Measurements from ENCODE around the gene ATG13. TPM values are rescaled to one million over a fixed set of nuclear protein-coding genes. Genes with fewer than 3 reads are reported as not detected.

The ATG13 gene
- total RNA-seq, 1 experiment from 2014 or later = 83.6 TPM

DNA sequence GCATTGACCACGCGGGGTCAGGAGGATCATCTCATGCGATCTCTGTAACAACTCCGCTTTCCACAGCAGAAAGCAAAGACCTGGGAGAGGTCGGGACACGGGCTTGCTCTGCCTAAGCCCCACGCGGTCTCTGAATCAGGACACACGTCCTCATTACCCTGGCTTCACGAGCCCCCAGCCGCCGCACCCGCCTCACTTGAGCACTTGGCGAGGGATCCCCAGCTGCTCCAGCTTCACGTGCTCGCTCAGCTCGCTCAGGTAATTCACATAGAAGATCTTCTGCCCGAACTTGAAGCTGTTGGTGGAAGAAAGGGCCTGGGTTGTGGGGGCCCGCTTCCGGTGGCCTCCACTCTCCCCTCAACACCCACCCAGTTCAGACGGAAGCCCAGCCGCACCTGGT, 63.5 kb downstream of the ATG13 start:
- DNase-seq = no peak
- H3K36me3 ChIP-seq = peaks cover 8% of the 10 kb centered on the region; the same call in 1 of the 2 replicates

DNA sequence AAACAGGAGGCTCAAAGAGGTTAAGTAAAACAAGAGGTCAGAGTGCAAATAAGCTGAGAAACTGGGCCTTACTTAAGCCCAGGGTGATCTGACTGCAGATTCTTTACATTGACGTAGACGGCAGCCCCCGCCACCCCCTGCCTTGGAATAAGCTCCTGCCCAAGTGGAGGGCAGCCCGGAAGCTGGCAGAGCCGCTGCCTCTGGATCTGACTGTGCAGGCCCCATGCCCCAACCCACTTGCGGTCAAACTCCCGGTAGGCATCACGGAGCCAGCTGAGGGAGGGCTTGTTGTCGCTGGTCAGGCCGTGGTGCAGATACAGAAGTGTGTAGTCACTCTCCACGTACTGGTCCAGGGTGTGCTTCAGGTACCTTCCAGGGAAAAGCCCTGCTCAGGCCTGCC, 64.5 kb downstream of the ATG13 start:
- no peaks in the 10 kb centered on the region for H3K9me3 ChIP-seq (replicated peaks)
- no peak for DNase-seq
- no peak overlapping the region for H3K27ac ChIP-seq
- peaks cover 2% of the 10 kb centered on the region; the same call in 1 of the 2 replicates for H3K4me1 ChIP-seq
- H3K27me3 ChIP-seq = no peaks in the 10 kb centered on the region
- H3K36me3 ChIP-seq = peaks cover 8% of the 10 kb centered on the region; the same call in 1 of the 2 replicates
- H3K4me3 ChIP-seq = no peak overlapping the region

More for the DNA sequence above, 63.5 kb downstream of the ATG13 start:
- no peaks in the 10 kb centered on the region for H3K27me3 ChIP-seq
- H3K4me1 ChIP-seq = peaks cover 11% of the 10 kb centered on the region
- H3K4me3 ChIP-seq = no peak overlapping the region
- no peaks in the 10 kb centered on the region for H3K9me3 ChIP-seq (replicated peaks)
- no peak overlapping the region for H3K27ac ChIP-seq

DNA sequence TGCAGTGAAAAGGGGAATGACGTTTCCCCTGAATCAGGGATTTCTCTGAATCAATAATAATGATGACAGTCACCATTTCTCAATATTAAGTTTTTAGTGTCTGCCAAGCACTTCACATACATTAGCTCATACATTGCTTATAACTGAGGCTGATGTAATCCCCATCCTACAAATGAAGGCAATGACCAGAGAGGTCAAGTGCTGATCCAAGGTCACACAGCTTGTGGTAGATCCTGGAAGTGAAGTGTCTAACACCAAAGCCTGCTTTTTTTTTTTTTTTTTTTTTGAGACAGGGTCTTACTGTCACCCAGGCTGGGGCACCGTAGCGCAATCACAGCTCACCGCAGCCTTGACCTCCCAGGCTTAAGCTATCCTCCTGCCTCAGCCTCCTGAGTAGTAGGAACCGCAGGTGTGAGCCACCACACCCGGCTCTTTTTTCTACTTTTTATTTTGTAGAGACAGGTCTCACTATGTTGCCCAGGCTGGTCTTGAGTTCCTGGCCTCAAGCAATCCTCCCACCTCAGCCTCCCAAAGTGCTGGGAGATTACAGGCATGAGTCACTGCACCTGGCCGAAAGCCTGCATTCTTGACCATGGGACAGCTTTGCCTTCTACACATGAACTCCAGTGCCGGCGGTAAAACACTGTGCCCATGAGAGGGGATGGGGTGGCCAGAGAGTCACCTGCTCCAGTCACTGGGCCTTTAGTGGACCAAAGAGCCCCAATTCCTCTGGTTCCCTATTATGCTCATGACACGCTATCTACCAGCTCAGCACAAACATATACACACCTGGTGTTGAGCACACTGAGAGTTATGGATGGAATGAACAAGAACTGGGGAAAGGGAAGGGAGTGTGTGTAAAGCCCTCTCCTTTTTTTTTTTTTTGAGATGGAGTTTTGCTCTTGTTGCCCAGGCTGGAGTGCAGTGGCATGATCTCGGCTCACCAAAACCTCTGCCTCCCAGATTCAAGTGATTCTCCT, 65.7 kb downstream of the ATG13 start:
- Histone ChIP-seq H3K27ac (no peak overlapping the region), H3K36me3 (peaks cover 13% of the 10 kb centered on the region; the same call in 1 of the 2 replicates)

DNA sequence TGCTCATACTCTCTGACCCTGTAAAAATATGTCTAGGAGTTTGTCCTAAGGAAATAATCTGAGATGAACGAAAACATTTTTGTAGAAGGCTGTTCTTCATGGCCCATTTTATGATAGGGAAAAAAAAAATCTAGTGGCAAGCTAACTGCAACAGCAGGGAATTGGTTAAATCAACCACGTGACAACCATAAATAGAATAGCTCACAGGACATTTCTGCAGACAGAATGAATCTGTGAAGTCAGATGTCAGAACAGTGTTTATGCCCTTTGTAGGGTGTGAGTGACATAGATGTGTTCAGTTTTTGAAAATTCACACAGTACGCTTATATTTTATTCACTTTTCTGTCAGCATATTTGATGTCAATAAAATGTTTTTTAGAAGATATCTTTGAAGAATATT, 67.0 kb downstream of the ATG13 start:
- H3K4me1 ChIP-seq = no peaks in the 10 kb centered on the region
- no peak overlapping the region for H3K27ac ChIP-seq
- no peak for DNase-seq
- H3K9me3 ChIP-seq (replicated peaks) = no peaks in the 10 kb centered on the region
- peaks cover 12% of the 10 kb centered on the region; the same call in 1 of the 2 replicates for H3K36me3 ChIP-seq
- no peak overlapping the region for H3K4me3 ChIP-seq
- H3K27me3 ChIP-seq = no peaks in the 10 kb centered on the region

More for the DNA sequence above, 65.7 kb downstream of the ATG13 start:
- H3K4me3 ChIP-seq = no peak overlapping the region
- H3K4me1 ChIP-seq = no peaks in the 10 kb centered on the region
- no peak for DNase-seq
- no peaks in the 10 kb centered on the region for H3K27me3 ChIP-seq
- no peaks in the 10 kb centered on the region for H3K9me3 ChIP-seq (replicated peaks)

DNA sequence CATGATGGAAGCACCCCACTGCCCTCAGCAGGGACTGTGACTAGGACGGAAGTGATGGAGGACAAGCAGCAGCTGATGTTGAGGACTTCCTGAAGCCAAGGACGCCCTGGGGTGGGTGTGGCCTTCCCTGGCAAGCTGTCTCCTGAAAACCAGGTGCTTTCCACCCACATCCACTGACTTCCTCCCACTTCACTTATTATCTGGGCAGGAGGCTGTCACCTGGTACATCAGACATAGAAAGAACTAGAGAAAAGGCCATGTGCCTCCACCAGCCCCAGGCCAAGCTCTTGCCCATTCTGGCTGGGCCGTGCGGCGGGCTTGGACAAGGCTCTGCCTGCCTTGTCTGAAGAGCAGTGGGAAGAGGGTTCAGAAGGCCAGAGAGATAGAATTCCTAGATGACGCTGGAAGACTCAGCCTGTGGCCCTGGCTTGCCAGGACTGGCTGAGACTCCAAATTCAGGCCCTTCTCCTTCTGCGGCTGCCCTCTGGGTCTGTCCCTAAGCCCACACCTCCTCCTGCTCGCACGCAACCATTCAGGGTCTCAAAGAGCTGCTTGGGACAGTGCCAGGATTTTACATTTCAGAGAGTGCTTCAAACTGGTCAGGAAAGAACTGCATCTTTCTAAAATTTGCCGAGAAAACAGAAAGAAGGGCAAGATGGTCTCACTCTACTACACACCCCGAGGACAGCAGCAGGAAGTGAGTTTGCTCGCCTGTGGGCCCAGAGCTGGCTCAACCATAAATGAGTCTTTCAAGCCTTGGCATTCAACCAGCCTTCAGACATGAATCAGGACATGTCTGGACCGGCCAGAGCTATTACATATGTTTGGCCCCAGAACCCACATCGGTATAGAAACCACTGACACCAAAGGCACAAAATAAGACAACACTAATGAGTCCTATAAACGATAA, 69.8 kb downstream of the ATG13 start:
- Histone ChIP-seq H3K27ac (no peak overlapping the region), H3K27me3 (no peaks in the 10 kb centered on the region), H3K4me1 (no peaks in the 10 kb centered on the region), H3K4me3 (no peak overlapping the region), H3K9me3 (replicated peaks) (no peaks in the 10 kb centered on the region), H3K36me3 (peaks cover 10% of the 10 kb centered on the region; the same call in 1 of the 2 replicates)
- no peak for DNase-seq

DNA sequence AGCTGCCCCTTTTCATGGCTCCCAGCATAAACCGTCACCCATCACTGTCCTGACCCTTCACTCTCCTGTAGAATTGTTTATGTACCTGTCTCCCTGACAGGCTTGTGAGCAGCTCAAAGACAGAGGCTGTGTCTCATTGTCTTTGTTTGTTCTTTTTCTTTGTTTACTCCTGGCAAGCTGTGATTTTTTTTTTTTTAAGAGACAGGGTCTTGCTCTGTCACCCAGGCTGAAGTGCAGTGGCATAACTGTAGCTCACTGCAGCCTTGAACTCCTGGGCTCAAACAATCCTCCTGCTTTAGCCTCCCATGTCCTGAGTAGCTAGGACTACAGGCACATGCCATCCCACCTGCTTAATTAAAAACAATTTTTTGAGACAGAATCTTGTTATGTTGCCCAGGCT, 73.3 kb downstream of the ATG13 start:
- Histone ChIP-seq H3K27ac (no peak overlapping the region), H3K4me1 (no peaks in the 10 kb centered on the region), H3K27me3 (no peaks in the 10 kb centered on the region), H3K4me3 (no peak overlapping the region), H3K9me3 (replicated peaks) (no peaks in the 10 kb centered on the region), H3K36me3 (peaks cover 14% of the 10 kb centered on the region; the same call in 1 of the 2 replicates)
- DNase-seq = no peak

DNA sequence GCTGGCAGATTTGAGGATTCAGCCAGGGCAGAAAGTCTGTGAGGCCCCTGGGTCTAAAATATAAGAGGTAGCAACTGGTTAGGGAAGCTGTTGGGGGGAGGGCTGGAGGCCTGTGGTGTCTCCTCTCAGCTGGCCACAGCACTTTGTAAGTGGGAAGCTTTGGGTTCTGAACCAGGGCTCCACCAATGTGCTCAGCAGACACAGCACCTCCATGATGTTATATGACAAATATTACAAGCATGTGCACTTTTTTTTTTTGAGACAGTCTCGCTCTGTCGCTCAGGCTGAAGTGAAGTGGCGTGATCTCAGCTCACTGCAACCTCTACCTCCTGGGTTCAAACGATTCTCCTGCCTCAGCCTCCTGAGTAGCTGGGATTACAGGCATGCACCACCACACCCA, 75.1 kb downstream of the ATG13 start:
- Histone ChIP-seq H3K36me3 (peaks cover 12% of the 10 kb centered on the region; the same call in 1 of the 2 replicates), H3K27me3 (no peaks in the 10 kb centered on the region), H3K4me1 (no peaks in the 10 kb centered on the region), H3K4me3 (no peak overlapping the region), H3K27ac (no peak overlapping the region), H3K9me3 (replicated peaks) (no peaks in the 10 kb centered on the region)
- no peak for DNase-seq

DNA sequence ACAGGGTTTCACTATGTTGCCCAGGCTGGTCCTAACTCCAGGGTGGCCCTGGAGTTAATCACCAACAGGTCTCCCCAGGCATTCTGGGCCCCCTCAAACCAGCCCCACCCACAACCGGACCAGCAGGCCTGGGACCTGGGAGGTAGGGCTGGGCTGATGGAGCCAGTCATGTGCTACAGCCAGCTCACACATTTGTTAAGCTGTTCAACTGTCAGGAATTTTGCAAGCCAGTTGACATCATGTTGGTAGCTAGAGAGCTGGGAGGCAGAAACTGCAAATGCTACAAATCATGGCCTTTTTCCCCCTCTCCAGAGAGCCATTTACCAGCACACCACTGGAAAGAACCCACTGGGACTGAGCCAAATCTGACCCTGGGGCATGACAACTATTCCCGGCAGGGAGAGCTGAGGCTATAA, 76.3 kb downstream of the ATG13 start:
- no peak overlapping the region for H3K27ac ChIP-seq
- DNase-seq = no peak

DNA sequence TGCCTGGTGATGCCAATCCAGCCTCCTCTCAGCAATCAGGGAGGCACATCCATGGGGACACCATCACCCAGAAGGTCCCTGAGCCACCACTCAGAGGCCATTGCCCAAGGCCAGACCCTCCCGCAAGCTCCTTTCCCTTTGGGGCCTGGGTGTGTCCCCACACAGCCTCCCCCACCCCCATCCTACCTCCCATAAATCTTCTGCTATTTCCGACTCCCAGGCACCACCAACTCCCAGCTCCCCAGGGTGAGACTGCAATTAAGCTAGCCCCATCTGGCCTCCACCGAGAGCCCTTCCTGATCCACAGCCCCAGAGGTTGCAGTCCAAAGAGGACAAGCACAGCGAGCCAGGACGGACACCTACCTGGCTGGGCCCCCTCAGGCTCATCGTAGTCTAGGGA, 76.7 kb downstream of the ATG13 start:
- Histone ChIP-seq H3K27me3 (no peaks in the 10 kb centered on the region), H3K9me3 (replicated peaks) (no peaks in the 10 kb centered on the region), H3K4me1 (no peaks in the 10 kb centered on the region), H3K27ac (no peak overlapping the region), H3K4me3 (no peak overlapping the region), H3K36me3 (peaks cover 6% of the 10 kb centered on the region; the same call in 1 of the 2 replicates)
- DNase-seq = no peak

More for the DNA sequence above, 76.3 kb downstream of the ATG13 start:
- Histone ChIP-seq H3K4me1 (no peaks in the 10 kb centered on the region), H3K4me3 (no peak overlapping the region), H3K9me3 (replicated peaks) (no peaks in the 10 kb centered on the region), H3K36me3 (peaks cover 6% of the 10 kb centered on the region; the same call in 1 of the 2 replicates), H3K27me3 (no peaks in the 10 kb centered on the region)

DNA sequence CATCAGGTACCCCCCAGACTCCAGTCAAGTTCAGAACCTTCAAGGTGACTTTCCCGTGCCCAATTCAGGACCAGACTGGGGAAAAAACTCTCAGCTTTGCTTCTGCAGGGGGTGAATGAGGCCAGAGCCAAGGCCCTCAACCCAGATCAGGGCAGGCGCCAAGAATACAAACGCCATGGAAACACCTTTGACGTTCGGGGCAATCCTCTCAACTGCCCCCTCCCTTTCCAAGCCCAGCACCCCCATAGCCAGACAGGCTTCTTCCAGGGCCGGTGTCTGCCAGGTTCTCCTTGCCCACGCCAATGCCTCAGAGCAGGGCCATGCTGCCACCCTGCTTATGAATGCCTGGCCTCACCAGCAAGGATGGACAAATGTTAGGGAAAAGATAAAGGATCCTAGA, 77.3 kb downstream of the ATG13 start:
- Histone ChIP-seq H3K27ac (no peak overlapping the region), H3K36me3 (peaks cover 6% of the 10 kb centered on the region; the same call in 1 of the 2 replicates), H3K9me3 (replicated peaks) (no peaks in the 10 kb centered on the region), H3K27me3 (no peaks in the 10 kb centered on the region), H3K4me1 (no peaks in the 10 kb centered on the region), H3K4me3 (no peak overlapping the region)
- DNase-seq = no peak

DNA sequence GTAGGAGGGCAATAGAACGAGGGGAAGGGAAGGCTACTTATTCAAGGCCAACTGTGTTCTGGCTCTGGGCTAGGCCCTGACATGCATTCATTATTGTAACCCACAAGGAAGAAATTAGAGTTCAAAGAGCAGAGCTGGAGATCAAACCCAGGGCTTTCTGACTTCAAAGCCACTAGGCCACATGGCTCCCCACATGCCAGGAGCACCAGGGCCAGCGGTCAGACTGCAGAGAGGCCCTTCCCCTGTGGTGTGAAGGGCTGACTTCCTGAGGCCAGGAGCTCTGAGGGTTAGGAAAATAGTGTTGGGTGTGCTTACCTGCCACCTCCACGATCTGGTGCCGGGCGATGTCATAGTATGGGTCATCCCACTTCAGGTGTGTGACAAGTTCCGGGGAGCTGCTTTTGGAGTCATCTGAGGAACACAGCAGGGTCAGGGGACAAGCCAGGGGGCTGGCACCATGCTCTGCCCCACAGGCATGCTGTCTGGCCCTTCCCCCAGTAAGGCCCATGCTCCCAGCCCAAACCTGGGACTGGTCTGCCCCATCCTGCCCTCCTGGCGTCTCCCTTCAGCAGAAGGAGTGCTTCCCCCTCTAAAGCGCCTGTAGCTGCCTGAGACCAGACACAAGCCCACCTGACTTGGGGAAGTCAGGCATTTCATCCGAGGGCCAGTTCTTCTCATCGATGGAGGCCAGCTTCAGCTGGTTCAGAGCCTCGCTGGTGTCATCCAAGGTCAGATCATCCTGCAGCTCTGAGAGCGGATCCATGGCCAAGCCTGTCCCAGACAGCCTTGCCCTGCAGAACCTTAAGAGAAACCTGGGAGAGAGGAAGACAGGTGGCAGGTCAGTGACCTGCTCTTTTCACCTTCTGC, 78.2 kb downstream of the ATG13 start:
- DNase-seq = no peak
- H3K4me1 ChIP-seq = no peaks in the 10 kb centered on the region
- H3K27me3 ChIP-seq = no peaks in the 10 kb centered on the region
- peaks cover 6% of the 10 kb centered on the region; the same call in 1 of the 2 replicates for H3K36me3 ChIP-seq
- no peak overlapping the region for H3K27ac ChIP-seq
- no peak overlapping the region for H3K4me3 ChIP-seq
- H3K9me3 ChIP-seq (replicated peaks) = no peaks in the 10 kb centered on the region

DNA sequence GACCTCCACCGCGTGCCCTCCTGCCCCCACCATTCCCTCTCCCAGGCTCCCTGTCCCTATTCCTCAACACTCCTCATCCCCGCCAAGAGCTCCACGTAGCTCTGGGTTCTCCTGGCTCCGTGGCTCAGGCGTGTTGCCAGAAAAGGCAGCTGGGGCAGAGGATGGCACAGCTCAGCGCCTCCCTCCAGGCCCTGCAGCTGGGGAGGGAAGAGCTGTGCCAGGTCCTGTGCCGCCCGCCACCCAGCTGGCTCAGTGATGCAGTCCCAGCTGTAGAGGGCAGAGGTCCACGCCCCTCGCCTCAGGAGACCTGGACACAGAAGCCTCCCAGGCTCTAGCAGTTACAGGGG, 78.8 kb downstream of the ATG13 start:
- Histone ChIP-seq H3K27ac (no peak overlapping the region), H3K4me1 (no peaks in the 10 kb centered on the region), H3K9me3 (replicated peaks) (no peaks in the 10 kb centered on the region), H3K27me3 (no peaks in the 10 kb centered on the region), H3K36me3 (peaks cover 6% of the 10 kb centered on the region; the same call in 1 of the 2 replicates), H3K4me3 (no peak overlapping the region)
- DNase-seq = no peak

DNA sequence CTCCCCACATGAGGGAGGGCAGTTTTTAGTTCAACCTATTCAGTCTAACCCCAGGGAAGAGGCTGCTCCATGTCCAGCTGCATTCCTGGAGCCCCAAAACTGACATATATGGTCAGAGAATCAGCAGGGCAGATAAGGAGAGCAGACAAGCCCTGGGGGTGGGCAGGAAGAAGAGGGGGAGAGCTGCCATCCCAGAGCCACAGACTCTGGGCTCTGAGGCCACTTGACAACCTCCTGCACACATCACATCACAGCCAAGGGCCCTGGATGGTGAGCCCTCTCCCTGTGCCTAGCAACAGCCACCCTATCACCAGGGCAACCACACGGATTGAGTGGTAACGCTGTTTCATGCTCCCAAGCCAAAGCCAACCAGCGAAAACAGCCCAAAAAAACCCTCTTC, 80.0 kb downstream of the ATG13 start:
- H3K36me3 ChIP-seq = peaks cover 4% of the 10 kb centered on the region; the same call in 1 of the 2 replicates
- H3K27me3 ChIP-seq = no peaks in the 10 kb centered on the region
- H3K4me3 ChIP-seq = no peak overlapping the region
- no peak for DNase-seq
- no peaks in the 10 kb centered on the region for H3K9me3 ChIP-seq (replicated peaks)
- no peak overlapping the region for H3K27ac ChIP-seq
- no peaks in the 10 kb centered on the region for H3K4me1 ChIP-seq

DNA sequence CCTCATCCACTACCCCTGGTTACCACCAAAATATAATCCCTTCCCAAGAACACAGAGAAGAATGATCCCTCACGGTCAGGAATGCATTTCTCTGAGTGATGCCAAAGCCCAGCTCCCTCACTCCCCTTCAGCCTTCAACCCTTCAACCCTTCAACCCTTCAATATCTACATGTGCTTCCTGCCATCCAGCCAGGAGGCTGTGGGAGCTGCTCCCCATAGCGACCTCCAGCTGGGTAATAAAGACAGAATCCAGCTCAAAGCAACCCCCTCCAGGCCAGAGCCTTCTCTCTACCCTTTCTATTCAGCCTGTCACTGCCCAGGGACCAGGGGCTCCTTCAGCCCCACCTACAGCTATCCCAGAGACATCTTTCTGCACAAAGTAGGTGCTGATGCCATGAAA, 80.4 kb downstream of the ATG13 start:
- H3K4me1 ChIP-seq = no peaks in the 10 kb centered on the region
- no peak for DNase-seq
- H3K36me3 ChIP-seq = peaks cover 8% of the 10 kb centered on the region; the same call in 1 of the 2 replicates
- no peak overlapping the region for H3K27ac ChIP-seq
- H3K27me3 ChIP-seq = no peaks in the 10 kb centered on the region
- H3K4me3 ChIP-seq = no peak overlapping the region
- H3K9me3 ChIP-seq (replicated peaks) = no peaks in the 10 kb centered on the region
